GM12878 (cell line): ENCODE measurements around the gene CCDC187. TPM values are rescaled to one million over a fixed set of nuclear protein-coding genes. Genes with fewer than 3 reads are reported as not detected.

ENCODE experiments used
- ATAC-seq: fragments of 200-7000 bp; cut with Tn5 transposase; 3 replicates; pipeline ENCODE4 v1.9.1; 2020; ENCODE audit warnings: mild to moderate bottlenecking, moderate library complexity
- BruUV-seq: library from RNA; stranded (reverse); fragments of 400-500 nt; replicated peaks from 2 replicates; lab custom pipeline; 2021; lab: Mats Ljungman, UMichigan
- CTCF ChIA-PET: fragments of 300-600 bp; sonication (Branson Sonifier 250); formaldehyde crosslinking; extraction: SDS; loops from one replicate; lab custom pipeline; 2021; ENCODE audit warnings: inconsistent platforms; lab: Yijun Ruan, JAX
- POLR2A ChIA-PET: fragments of 350-600 bp; formaldehyde crosslinking; extraction: SDS; loops from one replicate; lab custom pipeline; 2021; ENCODE audit warnings: inconsistent platforms; lab: Charles Lee
- RAD21 ChIA-PET: fragments of 300-600 bp; sonication (Branson Sonifier 250); formaldehyde crosslinking; loops from one replicate; lab custom pipeline; 2023; ENCODE audit warnings: antibody characterized with exemption; ENCODE audit not compliant: unreplicated experiment; lab: Charles Lee
- SMC1A ChIA-PET: fragments of 300-600 bp; sonication (Branson Sonifier 250); formaldehyde crosslinking; loops from one replicate; lab custom pipeline; 2023; ENCODE audit not compliant: unreplicated experiment, uncharacterized antibody; lab: Charles Lee
- DNase-seq: peaks from one replicate; pipeline ENCODE4 v3.0.0-alpha.2; 2011; ENCODE audit warnings: low read depth, low spot score
- FAIRE-seq: peaks from 3 replicates; lab custom pipeline; 2011; peaks lifted over from hg19 to GRCh38; lab: Jason Lieb, UNC
- H2AFZ ChIP-seq: 2 replicates; pipeline ENCODE4 v1.6.0; 2011; ENCODE audit warnings: low read depth, low read length, control low read depth; ENCODE audit not compliant: control insufficient read depth
- H3K27ac ChIP-seq: 2 replicates; pipeline ENCODE4 v1.5.1; 2011; ENCODE audit warnings: control low read depth; ENCODE audit not compliant: control insufficient read depth, insufficient read depth
- H3K27me3 ChIP-seq, 2 experiments: replicated peaks in 1 of 2; 2 replicates each; pipeline versions ENCODE4 v1.6.0 to v1.6.1; 2011; ENCODE audit warnings: low read length in 1 of 2; ENCODE audit not compliant: control insufficient read depth in 2 of 2, insufficient read depth in 2 of 2
- H3K36me3 ChIP-seq, 2 experiments: 2 replicates each; pipeline ENCODE4 v1.5.1; 2011; ENCODE audit warnings: low read length in 1 of 2; ENCODE audit not compliant: control insufficient read depth in 2 of 2, insufficient read depth in 2 of 2
- H3K4me1 ChIP-seq: 2 replicates; pipeline ENCODE4 v1.6.1; 2011; ENCODE audit warnings: mild to moderate bottlenecking, low read length, moderate library complexity, mixed read lengths; ENCODE audit not compliant: control insufficient read depth, insufficient read depth
- H3K4me2 ChIP-seq: 2 replicates; pipeline ENCODE4 v1.6.0; 2011; ENCODE audit warnings: control low read depth; ENCODE audit not compliant: control insufficient read depth, insufficient read depth
- H3K4me3 ChIP-seq: fragments of 200-600 bp; sonication (generic); 2 replicates; pipeline ENCODE4 v1.5.1; 2016
- H3K79me2 ChIP-seq: 2 replicates; pipeline ENCODE4 v1.6.0; 2011; ENCODE audit warnings: low read length; ENCODE audit not compliant: control insufficient read depth, insufficient read depth
- H3K9ac ChIP-seq: 2 replicates; pipeline ENCODE4 v1.8.0; 2011; ENCODE audit warnings: low read length, control low read depth, mixed read lengths; ENCODE audit not compliant: control insufficient read depth, insufficient read depth
- H3K9me3 ChIP-seq: replicated peaks from 3 replicates; pipeline ENCODE4 v1.5.1; 2011; ENCODE audit warnings: mild to moderate bottlenecking, low read length; ENCODE audit not compliant: control insufficient read depth, insufficient read depth
- H4K20me1 ChIP-seq: 2 replicates; pipeline ENCODE4 v1.6.0; 2011; ENCODE audit not compliant: control insufficient read depth, insufficient read depth
- BACH1 ChIP-seq: fragments of 450-650 bp; IDR thresholded peaks from 2 replicates; pipeline ENCODE4 v1.6.1; 2017; ENCODE audit warnings: mild to moderate bottlenecking, borderline replicate concordance
- E4F1 ChIP-seq: fragments of 450-650 bp; IDR thresholded peaks from 2 replicates; pipeline ENCODE4 v1.6.1; 2018; ENCODE audit warnings: borderline replicate concordance, mild to moderate bottlenecking; ENCODE audit not compliant: partially characterized antibody
- NFIC ChIP-seq: IDR thresholded peaks from 2 replicates; pipeline ENCODE4 v1.6.1; 2012; ENCODE audit warnings: low read depth, mild to moderate bottlenecking, inconsistent platforms, low read length, moderate library complexity
- NFYA ChIP-seq: IDR thresholded peaks from 2 replicates; pipeline ENCODE4 v1.6.1; 2011; ENCODE audit warnings: low read depth, mild to moderate bottlenecking, low read length, improper control_type of control experiment, borderline replicate concordance
- NFYB ChIP-seq: IDR thresholded peaks from 2 replicates; pipeline ENCODE4 v1.6.1; 2011; ENCODE audit warnings: low read depth, mild to moderate bottlenecking, low read length, improper control_type of control experiment, moderate library complexity; ENCODE audit not compliant: insufficient read depth
- NR2C1 ChIP-seq: fragments of 450-650 bp; IDR thresholded peaks from 2 replicates; pipeline ENCODE4 v1.6.1; 2017; ENCODE audit warnings: antibody characterized with exemption, mild to moderate bottlenecking, moderate library complexity
- PBX3 ChIP-seq: IDR thresholded peaks from 2 replicates; pipeline ENCODE4 v1.6.1; 2011; ENCODE audit warnings: mild to moderate bottlenecking, low read depth, low read length, moderate library complexity; ENCODE audit not compliant: insufficient replicate concordance
- PML ChIP-seq: IDR thresholded peaks from 2 replicates; pipeline ENCODE4 v1.6.1; 2012; ENCODE audit warnings: low read length, inconsistent platforms
- RAD51 ChIP-seq: fragments of 450-650 bp; IDR thresholded peaks from 2 replicates; pipeline ENCODE4 v1.6.1; 2016; ENCODE audit warnings: moderate library complexity, mild to moderate bottlenecking, inconsistent platforms
- whole genome bisulfite sequencing: methylation state at CpG from one replicate; pipeline ENCODE4 v1.1.6; 2016; ENCODE audit warnings: low lambda C conversion rate; ENCODE audit not compliant: insufficient replicate concordance, insufficient coverage; ENCODE audit errors: missing lambda C conversion rate; 5-methylcytosine and 5-hydroxymethylcytosine counted together
- in situ Hi-C: fragments of 300-500 bp; cut with MboI; formaldehyde crosslinking; loops from 9 replicates; pipeline ENCODE4 v1.14.3; 2018; ENCODE audit warnings: mixed read lengths
- intact Hi-C: fragments of 100-400 bp; cut with micrococcal nuclease; formaldehyde crosslinking; loops from one replicate; pipeline ENCODE4 v1.14.2; 2022; ENCODE audit not compliant: unreplicated experiment
- polyA plus RNA-seq, 11 experiments: library from polyadenylated mRNA; depleted of rRNA in 4 of 11; unstranded in 6 of 11; stranded (reverse) in 5 of 11; fragments of >200 nt; fragmentation: Nextera tagmentation in 4 of 11; fragmentation: Illumina TruSeq in 1 of 11; extraction: Ambion mirVana in 4 of 11; extraction: Trizol in 1 of 11; gene quantifications; 1 replicate in 1 of 11; 2 replicates in 10 of 11; pipeline versions ENCODE4 v1.2.1 to v1.2.3, GENCODE V29; 2011 to 2016; ENCODE audit warnings: inconsistent platforms in 2 of 11, missing spikeins in 2 of 11, low read depth in 1 of 11
- total RNA-seq, 4 experiments: library from RNA; depleted of rRNA in 3 of 4; stranded (reverse); fragments of >200 nt in 3 of 4; fragmentation: Illumina TruSeq in 1 of 4; extraction: Trizol in 1 of 4; gene quantifications; 2 replicates each; pipeline versions ENCODE4 v1.2.1 to v1.2.3, GENCODE V29; 2013 to 2021

The CCDC187 gene
- total and polyA plus RNA-seq, 10 of the 15 experiments (the other 5 are each of a cell fraction or from before 2014, with no cell fraction given): 0.04 to 0.23 (median 0.04) TPM; not detected in 7

- FAIRE-seq: no peak
- WGBS: 58% methylated on average over 20 of the region's 22 CpGs
- TF ChIP-seq NR2C1 (no peak), PBX3 (no peak), BACH1 (no peak), PML (no peak), E4F1 (no peak), NFIC (no peak), NFYB (no peak), RAD51 (no peak), NFYA (no peak)
- H3K9me3 ChIP-seq: no peaks in the 10 kb centered on the region
- ATAC-seq: no peak
- ChIA-PET RAD21 (no interaction called here), POLR2A (no interaction called here), CTCF (no interaction called here), SMC1A (no interaction called here)
- H2AFZ ChIP-seq: no peak overlapping the region
- H4K20me1 ChIP-seq: no peaks in the 10 kb centered on the region
- H3K36me3 ChIP-seq: no peaks in the 10 kb centered on the region
- DNase-seq: no peak
- H3K27ac ChIP-seq: no peak overlapping the region
- no peak overlapping the region for H3K4me3 ChIP-seq
- no peaks in the 10 kb centered on the region; a peak in 2 of 4 replicates for H3K27me3 ChIP-seq
- BruUV-seq: no TSS peak
- in situ Hi-C loops (no loop called here), intact Hi-C loops (no loop called here)
- H3K4me2 ChIP-seq: no peak overlapping the region
- no peaks in the 10 kb centered on the region for H3K4me1 ChIP-seq
- H3K9ac ChIP-seq: no peak overlapping the region
- no peaks in the 10 kb centered on the region for H3K79me2 ChIP-seq
Observed at GRCh38 chr9:136258786-136259516, 44.9 kb downstream of the CCDC187 start.
